Type B pancreatic cell (in vitro differentiated cells): ENCODE data around the gene MACF1. TPM values are rescaled to one million over a fixed set of nuclear protein-coding genes. Genes with fewer than 3 reads are reported as not detected.
"Not testable (repeated sequence)": the region's sequence is repeated elsewhere in the genome, so short reads cannot be mapped to it uniquely, and the experiment has no call there.

Source experiments
- DNase-seq: peaks from one replicate; pipeline ENCODE4 v3.0.0; 2021; ENCODE audit warnings: mixed read lengths; ENCODE audit not compliant: unreplicated experiment; ENCODE audit errors: extremely low spot score
- H3K27ac Mint-ChIP-seq: 2 replicates; pipeline ENCODE4 v1.8.0; 2021; ENCODE audit warnings: mild to moderate bottlenecking, mixed read lengths
- H3K27me3 Mint-ChIP-seq: 2 replicates; pipeline ENCODE4 v1.8.0; 2021; ENCODE audit warnings: mixed read lengths
- H3K36me3 Mint-ChIP-seq: 2 replicates; pipeline ENCODE4 v1.8.0; 2021; ENCODE audit warnings: mixed read lengths
- H3K4me1 Mint-ChIP-seq: one replicate; pipeline ENCODE4 v1.8.0; 2021; ENCODE audit warnings: mixed read lengths; ENCODE audit not compliant: unreplicated experiment
- H3K4me3 Mint-ChIP-seq: 2 replicates; pipeline ENCODE4 v1.8.0; 2021; ENCODE audit warnings: mild to moderate bottlenecking, mixed read lengths
- H3K9me3 Mint-ChIP-seq: 2 replicates; pipeline ENCODE4 v1.8.0; 2021; ENCODE audit warnings: mixed read lengths
- CTCF ChIP-seq: fragments of 200-600 bp; sonication (generic); conservative IDR thresholded peaks from 2 replicates; pipeline ENCODE4 v1.5.0; 2021; ENCODE audit warnings: antibody characterized with exemption, mild to moderate bottlenecking
- total RNA-seq: library from RNA; stranded (reverse); gene quantifications from 2 replicates; pipeline ENCODE4 v1.2.1, GENCODE V29; 2021; ENCODE audit warnings: low replicate concordance

The MACF1 gene
- total RNA-seq, 1 donor from 2014 or later: 201 TPM

- no peak for TF ChIP-seq CTCF
- no peaks in the 10 kb centered on the region for H3K36me3 Mint-ChIP-seq
- H3K27ac Mint-ChIP-seq: no peak overlapping the region
- H3K4me1 Mint-ChIP-seq: no peaks in the 10 kb centered on the region
- no peak overlapping the region for H3K4me3 Mint-ChIP-seq
- peaks cover 48% of the 10 kb centered on the region for H3K27me3 Mint-ChIP-seq
- no peaks in the 10 kb centered on the region for H3K9me3 Mint-ChIP-seq
- DNase-seq: no peak
Measured at GRCh38 chr1:39494671-39495410, 290.3 kb downstream of the MACF1 start.

GRCh38 chr1:39496520-39496919, 292.0 kb downstream of the MACF1 start:
- H3K4me1 Mint-ChIP-seq, H3K27ac Mint-ChIP-seq, H3K9me3 Mint-ChIP-seq, H3K36me3 Mint-ChIP-seq, DNase-seq, H3K4me3 Mint-ChIP-seq: not testable (repeated sequence)
- peaks cover 38% of the 10 kb centered on the region for H3K27me3 Mint-ChIP-seq

- H3K4me3 Mint-ChIP-seq: no peak overlapping the region
- H3K9me3 Mint-ChIP-seq: peaks cover 4% of the 10 kb centered on the region
- no peaks in the 10 kb centered on the region for H3K4me1 Mint-ChIP-seq
- DNase-seq: no peak
- H3K27ac Mint-ChIP-seq: no peak overlapping the region
- H3K27me3 Mint-ChIP-seq: peaks cover 32% of the 10 kb centered on the region
- no peak for TF ChIP-seq CTCF
- H3K36me3 Mint-ChIP-seq: no peaks in the 10 kb centered on the region
Measured at GRCh38 chr1:39497585-39497984, 293.1 kb downstream of the MACF1 start.

- H3K36me3 Mint-ChIP-seq, H3K9me3 Mint-ChIP-seq, DNase-seq, H3K4me3 Mint-ChIP-seq, H3K4me1 Mint-ChIP-seq, H3K27ac Mint-ChIP-seq: not testable (repeated sequence)
- H3K27me3 Mint-ChIP-seq: peaks cover 26% of the 10 kb centered on the region
Measured at GRCh38 chr1:39498096-39498710, 293.7 kb downstream of the MACF1 start.

- H3K4me3 Mint-ChIP-seq, H3K9me3 Mint-ChIP-seq, H3K36me3 Mint-ChIP-seq, DNase-seq, H3K27ac Mint-ChIP-seq, H3K4me1 Mint-ChIP-seq: not testable (repeated sequence)
- H3K27me3 Mint-ChIP-seq: peaks cover 20% of the 10 kb centered on the region
Measured at GRCh38 chr1:39498821-39499220, 294.3 kb downstream of the MACF1 start.

- Mint-ChIP-seq H3K4me3 (no peak overlapping the region), H3K27ac (no peak overlapping the region), H3K4me1 (no peaks in the 10 kb centered on the region), H3K27me3 (peaks cover 12% of the 10 kb centered on the region), H3K9me3 (peaks cover 4% of the 10 kb centered on the region), H3K36me3 (no peaks in the 10 kb centered on the region)
- DNase-seq: no peak
- no peak for TF ChIP-seq CTCF
Measured at GRCh38 chr1:39499668-39500067, 295.2 kb downstream of the MACF1 start.

- Mint-ChIP-seq H3K9me3 (peaks cover 4% of the 10 kb centered on the region), H3K36me3 (no peaks in the 10 kb centered on the region), H3K27ac (no peak overlapping the region), H3K4me1 (no peaks in the 10 kb centered on the region), H3K27me3 (peaks cover 11% of the 10 kb centered on the region), H3K4me3 (no peak overlapping the region)
- TF ChIP-seq CTCF: no peak
- no peak for DNase-seq
Measured at GRCh38 chr1:39500862-39501389, 296.4 kb downstream of the MACF1 start.
